ENCODE data around the gene SLC3A2. TPM values are rescaled to one million over a fixed set of nuclear protein-coding genes. Genes with fewer than 3 reads are reported as not detected.
"Not testable (repeated sequence)": the region's sequence is repeated elsewhere in the genome, so short reads cannot be mapped to it uniquely, and the experiment has no call there.

The SLC3A2 gene
- total and polyA plus RNA-seq, 2 experiments from 2014 or later = 79.2 to 93.8 TPM

GRCh38 chr11:62835336-62835735 lies 45.4 kb upstream of the SLC3A2 start:
- H3K36me3 ChIP-seq = no peaks in the 10 kb centered on the region
- no peak for TF ChIP-seq CTCF (IDR thresholded peaks at IDR 0.05; ENCODE audit: low read depth, low read length)
- peaks cover 7% of the 10 kb centered on the region for H3K4me1 ChIP-seq (ENCODE audit: low read depth)
- DNase-seq (ENCODE audit: low read depth in 1 of 2, low spot score in 1 of 2) = no peak
- H3K27ac ChIP-seq = no peak overlapping the region
- no peaks in the 10 kb centered on the region for H3K27me3 ChIP-seq
- H3K9me3 ChIP-seq (ENCODE audit: low read depth) = no peaks in the 10 kb centered on the region
- no peak overlapping the region for H3K4me3 ChIP-seq

GRCh38 chr11:62839050-62839945 lies 41.4 kb upstream of the SLC3A2 start, which contains the start of gene WDR74:
Gene WDR74, minus strand, starts transcription at chr11:62839590. Its CDS starts 20 bp downstream, at chr11:62839570.
- TF ChIP-seq CTCF (IDR thresholded peaks at IDR 0.05; ENCODE audit: low read depth, low read length) = no peak
- H3K36me3 ChIP-seq = no peaks in the 10 kb centered on the region
- DNase-seq (ENCODE audit: low read depth in 1 of 2, low spot score in 1 of 2) = peak; percentile 95
- no peaks in the 10 kb centered on the region for H3K27me3 ChIP-seq
- H3K9me3 ChIP-seq (ENCODE audit: low read depth) = no peaks in the 10 kb centered on the region
- peak within 1 kb of the TSS; percentile 99 for H3K27ac ChIP-seq
- H3K4me3 ChIP-seq = peak within 1 kb of the TSS; percentile 95
- peaks cover 9% of the 10 kb centered on the region for H3K4me1 ChIP-seq (ENCODE audit: low read depth)

GRCh38 chr11:62840721-62841360 lies 39.9 kb upstream of the SLC3A2 start:
- Histone ChIP-seq H3K4me3 (peak overlapping the region; percentile 95), H3K27ac (peak overlapping the region; percentile 99)
- H3K9me3 ChIP-seq (ENCODE audit: low read depth); H3K27me3 ChIP-seq; H3K36me3 ChIP-seq; H3K4me1 ChIP-seq (ENCODE audit: low read depth): not testable (repeated sequence)
- DNase-seq (ENCODE audit: low read depth in 1 of 2, low spot score in 1 of 2) = peak; percentile 75 to 81

- H3K4me1 ChIP-seq (ENCODE audit: low read depth) = peaks cover 9% of the 10 kb centered on the region
- no peak for TF ChIP-seq CTCF (IDR thresholded peaks at IDR 0.05; ENCODE audit: low read depth, low read length)
Observed at GRCh38 chr11:62841361-62842170, 39.1 kb upstream of the SLC3A2 start.

GRCh38 chr11:62842171-62842741 lies 38.4 kb upstream of the SLC3A2 start:
- no peak for TF ChIP-seq CTCF (IDR thresholded peaks at IDR 0.05; ENCODE audit: low read depth, low read length)
- Histone ChIP-seq H3K36me3 (no peaks in the 10 kb centered on the region), H3K27ac (peak overlapping the region; percentile 99), H3K4me1 (ENCODE audit: low read depth) (peaks cover 9% of the 10 kb centered on the region), H3K27me3 (no peaks in the 10 kb centered on the region), H3K4me3 (peak overlapping the region; percentile 17), H3K9me3 (ENCODE audit: low read depth) (no peaks in the 10 kb centered on the region)
- DNase-seq (ENCODE audit: low read depth in 1 of 2, low spot score in 1 of 2) = peak; percentile 27 to 43

More at GRCh38 chr11:62841361-62842170, 39.1 kb upstream of the SLC3A2 start:
- Histone ChIP-seq H3K36me3 (no peaks in the 10 kb centered on the region), H3K9me3 (ENCODE audit: low read depth) (no peaks in the 10 kb centered on the region), H3K27me3 (no peaks in the 10 kb centered on the region), H3K27ac (peak overlapping the region; percentile 99), H3K4me3 (peak overlapping the region; percentile 17)
- peak; percentile 94 to 99 for DNase-seq (ENCODE audit: low read depth in 1 of 2, low spot score in 1 of 2)

GRCh38 chr11:62842891-62843290 lies 37.8 kb upstream of the SLC3A2 start:
- not testable (repeated sequence) for H3K36me3 ChIP-seq; H3K27me3 ChIP-seq; H3K9me3 ChIP-seq (ENCODE audit: low read depth); DNase-seq (ENCODE audit: low read depth in 1 of 2, low spot score in 1 of 2); H3K4me1 ChIP-seq (ENCODE audit: low read depth); H3K4me3 ChIP-seq
- peak overlapping the region; percentile 99 for H3K27ac ChIP-seq

Data from cardiac muscle cell (in vitro differentiated cells and primary cell).